H1 (cell line): Measurements from ENCODE around the gene PID1. TPM values are rescaled to one million over a fixed set of nuclear protein-coding genes. Genes with fewer than 3 reads are reported as not detected.

Experiments used
- CTCF ChIA-PET: fragments of 300-600 bp; sonication (Branson Sonifier 250); formaldehyde crosslinking; loops from one replicate; lab custom pipeline; 2021; ENCODE audit not compliant: partially characterized antibody; lab: Charles Lee
- POLR2A ChIA-PET: fragments of 300-600 bp; sonication (Branson Sonifier 250); formaldehyde crosslinking; loops from one replicate; lab custom pipeline; 2021; ENCODE audit warnings: inconsistent platforms; ENCODE audit not compliant: partially characterized antibody; lab: Charles Lee
- DNase-seq, 2 experiments: peaks; one replicate each; pipeline versions ENCODE4 v3.0.0 to v3.0.0-alpha.2; 2010 to 2022; ENCODE audit warnings: low spot score in 2 of 2, low read depth in 1 of 2, mixed read lengths in 1 of 2
- FAIRE-seq: peaks from 2 replicates; lab custom pipeline; 2011; peaks lifted over from hg19 to GRCh38; lab: Jason Lieb, UNC
- H2AFZ ChIP-seq: 2 replicates; pipeline ENCODE4 v1.8.1; 2012; ENCODE audit warnings: low read length, inconsistent platforms
- H2AK5ac ChIP-seq: 2 replicates; pipeline ENCODE4 v1.6.1; 2013; ENCODE audit warnings: low read depth, low read length
- H2BK120ac ChIP-seq: replicated peaks from 2 replicates; pipeline ENCODE3; 2013; ENCODE audit warnings: low read depth, low read length, inconsistent platforms
- H2BK12ac ChIP-seq: 2 replicates; pipeline ENCODE4 v1.6.1; 2013; ENCODE audit warnings: low read depth, low read length
- H2BK15ac ChIP-seq: 2 replicates; pipeline ENCODE4 v1.6.1; 2013; ENCODE audit warnings: low read length
- H2BK20ac ChIP-seq: 2 replicates; pipeline ENCODE4 v1.6.1; 2013; ENCODE audit warnings: low read length
- H2BK5ac ChIP-seq: 2 replicates; pipeline ENCODE4 v1.6.1; 2013; ENCODE audit warnings: low read depth, low read length
- H3K14ac ChIP-seq: 2 replicates; pipeline ENCODE4 v1.6.1; 2013; ENCODE audit warnings: inconsistent platforms; ENCODE audit not compliant: insufficient read length
- H3K18ac ChIP-seq: 2 replicates; pipeline ENCODE4 v1.6.1; 2013; ENCODE audit warnings: low read length; ENCODE audit errors: extremely low read depth
- H3K23ac ChIP-seq: 2 replicates; pipeline ENCODE4 v1.6.1; 2013; ENCODE audit warnings: inconsistent platforms; ENCODE audit not compliant: insufficient read length
- H3K23me2 ChIP-seq: 2 replicates; pipeline ENCODE4 v1.6.1; 2013; ENCODE audit warnings: low read depth, low read length
- H3K27ac ChIP-seq: 2 replicates; pipeline ENCODE4 v1.6.1; 2011; ENCODE audit warnings: low read depth, low read length, inconsistent platforms
- H3K27me3 ChIP-seq, 4 experiments: replicated peaks in 1 of 4; 1 replicate in 1 of 4; 2 replicates in 3 of 4; pipeline versions ENCODE4 v1.6.1 to v1.8.1; 2011 to 2013; ENCODE audit warnings: low read length in 3 of 4, mild to moderate bottlenecking in 3 of 4, inconsistent platforms in 2 of 4, mixed read lengths in 2 of 4, moderate library complexity in 1 of 4; ENCODE audit not compliant: control insufficient read depth in 3 of 4, insufficient read depth in 3 of 4; ENCODE audit errors: extremely low read depth in 1 of 4
- H3K36me3 ChIP-seq, 4 experiments: 2 replicates each; pipeline versions ENCODE4 v1.6.1 to v1.8.1; 2011 to 2013; ENCODE audit warnings: mild to moderate bottlenecking in 4 of 4, low read length in 3 of 4, moderate library complexity in 2 of 4, control low read depth in 1 of 4, inconsistent platforms in 1 of 4; ENCODE audit not compliant: insufficient read depth in 4 of 4, control insufficient read depth in 2 of 4
- H3K4ac ChIP-seq: replicated peaks from 2 replicates; pipeline ENCODE3; 2013; ENCODE audit warnings: low read length, low read depth, mixed read lengths, inconsistent platforms; ENCODE audit not compliant: insufficient read length
- H3K4me1 ChIP-seq, 4 experiments: replicated peaks in 1 of 4; 1 replicate in 1 of 4; 2 replicates in 3 of 4; pipeline versions ENCODE4 v1.6.1 to v1.8.1; 2011 to 2013; ENCODE audit warnings: low read length in 3 of 4, inconsistent platforms in 2 of 4, mixed read lengths in 1 of 4; ENCODE audit not compliant: insufficient read depth in 4 of 4, control insufficient read depth in 3 of 4
- H3K4me2 ChIP-seq, 2 experiments: 2 replicates each; pipeline versions ENCODE4 v1.6.1 to v1.8.1; 2011 to 2013; ENCODE audit warnings: low read depth in 2 of 2, low read length in 2 of 2, control low read depth in 1 of 2, inconsistent platforms in 1 of 2, mild to moderate bottlenecking in 1 of 2; ENCODE audit not compliant: insufficient read depth in 1 of 2
- H3K4me3 ChIP-seq, 4 experiments: fragments of 200-600, 300-600 bp in 1 of 4; sonication (generic), shearing (Covaris generic), sonication (Bioruptor Twin) in 1 of 4; 2 replicates each; pipeline versions ENCODE4 v1.5.1 to v1.8.1; 2011 to 2016; ENCODE audit warnings: low read length in 4 of 4, low read depth in 3 of 4, control low read depth in 2 of 4, inconsistent platforms in 2 of 4, mild to moderate bottlenecking in 2 of 4, mixed read lengths in 1 of 4, moderate library complexity in 1 of 4; ENCODE audit not compliant: insufficient read depth in 2 of 4; ENCODE audit errors: extremely low read depth in 1 of 4
- H3K56ac ChIP-seq: replicated peaks from 2 replicates; pipeline ENCODE3; 2013; ENCODE audit warnings: low read depth, mild to moderate bottlenecking, mixed read lengths, low read length, inconsistent platforms; ENCODE audit not compliant: insufficient read length
- H3K79me1 ChIP-seq: 2 replicates; pipeline ENCODE4 v1.6.1; 2013; ENCODE audit warnings: low read depth, low read length, control low read depth
- H3K79me2 ChIP-seq, 2 experiments: 2 replicates each; pipeline versions ENCODE4 v1.6.1 to v1.8.1; 2012 to 2013; ENCODE audit warnings: low read length in 2 of 2, mild to moderate bottlenecking in 2 of 2, inconsistent platforms in 1 of 2; ENCODE audit not compliant: insufficient read depth in 2 of 2, control insufficient read depth in 1 of 2
- H3K9ac ChIP-seq, 4 experiments: replicated peaks in 1 of 4; 1 replicate in 1 of 4; 2 replicates in 3 of 4; pipeline versions ENCODE4 v1.6.1 to v1.8.1; 2011 to 2013; ENCODE audit warnings: low read depth in 3 of 4, low read length in 3 of 4, control low read depth in 2 of 4, mild to moderate bottlenecking in 2 of 4, moderate library complexity in 2 of 4, inconsistent platforms in 1 of 4; ENCODE audit errors: extremely low read depth in 1 of 4
- H3K9me3 ChIP-seq, 2 experiments: 2 replicates each; pipeline versions ENCODE4 v1.6.1 to v1.8.1; 2012 to 2013; ENCODE audit warnings: mild to moderate bottlenecking in 2 of 2, moderate library complexity in 2 of 2, control low read depth in 1 of 2, inconsistent platforms in 1 of 2, low read depth in 1 of 2, low read length in 1 of 2, mixed read lengths in 1 of 2; ENCODE audit not compliant: insufficient read depth in 2 of 2
- H4K20me1 ChIP-seq, 2 experiments: replicated peaks in 1 of 2; 2 replicates each; pipeline versions ENCODE3 to v1.8.1; 2011 to 2013; ENCODE audit warnings: inconsistent platforms in 2 of 2, low read length in 2 of 2, mild to moderate bottlenecking in 1 of 2; ENCODE audit not compliant: insufficient read depth in 2 of 2, control insufficient read depth in 1 of 2
- H4K5ac ChIP-seq: 2 replicates; pipeline ENCODE4 v1.6.1; 2013; ENCODE audit warnings: low read length, low read depth, mixed read lengths, inconsistent platforms; ENCODE audit not compliant: insufficient read length
- H4K8ac ChIP-seq: 2 replicates; pipeline ENCODE4 v1.8.0; 2013; ENCODE audit warnings: mild to moderate bottlenecking, moderate library complexity, low read length, inconsistent platforms; ENCODE audit not compliant: insufficient read depth; ENCODE audit errors: extremely low read depth
- H4K91ac ChIP-seq: replicated peaks from 2 replicates; pipeline ENCODE3; 2013; ENCODE audit warnings: low read length, mixed read lengths, inconsistent platforms; ENCODE audit not compliant: insufficient read length
- BCL11A ChIP-seq, 2 experiments: IDR thresholded peaks; one replicate each; pipeline ENCODE4 v1.6.1; 2011; ENCODE audit warnings: low read depth in 2 of 2, low read length in 2 of 2, mild to moderate bottlenecking in 2 of 2
- CBX5 ChIP-seq: fragments of 300-800, 300-1000 bp; sonication (generic); IDR thresholded peaks from 2 replicates; pipeline ENCODE4 v1.7.1; 2016; ENCODE audit warnings: antibody characterized with exemption, low read length, low read depth
- CHD2 ChIP-seq: IDR thresholded peaks from 2 replicates; pipeline ENCODE4 v1.6.1; 2012; ENCODE audit warnings: low read length, improper control_type of control experiment
- GTF2F1 ChIP-seq: IDR thresholded peaks from 2 replicates; pipeline ENCODE4 v1.6.1; 2012; ENCODE audit warnings: low read depth, low read length, improper control_type of control experiment, borderline replicate concordance
- KDM4A ChIP-seq: IDR thresholded peaks from one replicate; pipeline ENCODE4 v1.7.1; 2012; ENCODE audit warnings: low read depth, mild to moderate bottlenecking, moderate library complexity, low read length, inconsistent platforms; ENCODE audit not compliant: severe bottlenecking
- KDM5A ChIP-seq: fragments of 200-600 bp; IDR thresholded peaks from 2 replicates; pipeline ENCODE4 v1.7.1; 2012; ENCODE audit warnings: mild to moderate bottlenecking, low read length, inconsistent platforms, mixed read lengths
- NANOG ChIP-seq: IDR thresholded peaks from 2 replicates; pipeline ENCODE4 v1.6.1; 2011; ENCODE audit warnings: low read length, low read depth, mild to moderate bottlenecking, inconsistent platforms; ENCODE audit not compliant: insufficient read depth, poor library complexity, severe bottlenecking
- RXRA ChIP-seq: IDR thresholded peaks from 2 replicates; pipeline ENCODE4 v1.6.1; 2011; ENCODE audit warnings: low read depth, mild to moderate bottlenecking, low read length, moderate library complexity; ENCODE audit not compliant: insufficient read depth
- SIN3A ChIP-seq, 2 experiments: IDR thresholded peaks in 1 of 2; conservative IDR thresholded peaks in 1 of 2; 2 replicates each; pipeline ENCODE4 v1.6.1; 2011 to 2012; ENCODE audit warnings: low read length in 2 of 2, improper control_type of control experiment in 1 of 2, low read depth in 1 of 2, mild to moderate bottlenecking in 1 of 2
- SIX5 ChIP-seq: IDR thresholded peaks from 2 replicates; pipeline ENCODE4 v1.6.1; 2011; ENCODE audit warnings: mild to moderate bottlenecking, low read depth, low read length
- TAF1 ChIP-seq: IDR thresholded peaks from 2 replicates; pipeline ENCODE4 v1.6.1; 2011; ENCODE audit warnings: mild to moderate bottlenecking, low read depth, low read length
- TAF7 ChIP-seq: optimal IDR thresholded peaks from 2 replicates; pipeline ENCODE3; 2011; ENCODE audit warnings: low read depth, mild to moderate bottlenecking, inconsistent platforms, low read length, moderate library complexity, borderline replicate concordance
- WGBS, 2 experiments: shearing (Covaris generic) in 1 of 2; methylation state at CpG; one replicate each; pipeline versions ENCODE4 v1.1.6 to v1.1.7; 2013 to 2015; ENCODE audit warnings: low lambda C conversion rate in 2 of 2, mixed read lengths in 2 of 2, inconsistent platforms in 1 of 2, low coverage in 1 of 2, missing lambda C conversion rate in 1 of 2; ENCODE audit not compliant: insufficient replicate concordance in 2 of 2, insufficient coverage in 1 of 2, insufficient read length in 1 of 2; ENCODE audit errors: extremely low coverage in 1 of 2, missing lambda C conversion rate in 1 of 2; 5-methylcytosine and 5-hydroxymethylcytosine counted together
- polyA plus RNA-seq, 7 experiments: library from polyadenylated mRNA; depleted of rRNA in 3 of 7; stranded (reverse) in 5 of 7; unstranded in 2 of 7; fragments of >200 nt in 5 of 7; fragments of 200-250 nt in 2 of 7; gene quantifications; 1 replicate in 5 of 7; 2 replicates in 1 of 7; 4 replicates in 1 of 7; pipeline versions ENCODE4 v1.2.1 to v1.2.3, GENCODE V29; 2011 to 2013; ENCODE audit warnings: missing spikeins in 2 of 7, mixed read lengths in 2 of 7
- total RNA-seq: library from RNA; stranded (reverse); fragmentation: NEBNext Ultra II Directional; extraction: Animal tissue kit (Norgen Biotek cat#: 25700); gene quantifications from 2 replicates; pipeline ENCODE4 v1.2.1, GENCODE V29; 2021
- TF ChIP-seq, protein P1 (sequence below): IDR thresholded peaks from 2 replicates; pipeline ENCODE4 v1.6.1; 2012; ENCODE audit warnings: inconsistent platforms

Gene PID1
- total and polyA plus RNA-seq, 2 of the 8 experiments (the other 6 are each of a cell fraction or from before 2014, with no cell fraction given): 1.5 to 3.3 TPM

DNA sequence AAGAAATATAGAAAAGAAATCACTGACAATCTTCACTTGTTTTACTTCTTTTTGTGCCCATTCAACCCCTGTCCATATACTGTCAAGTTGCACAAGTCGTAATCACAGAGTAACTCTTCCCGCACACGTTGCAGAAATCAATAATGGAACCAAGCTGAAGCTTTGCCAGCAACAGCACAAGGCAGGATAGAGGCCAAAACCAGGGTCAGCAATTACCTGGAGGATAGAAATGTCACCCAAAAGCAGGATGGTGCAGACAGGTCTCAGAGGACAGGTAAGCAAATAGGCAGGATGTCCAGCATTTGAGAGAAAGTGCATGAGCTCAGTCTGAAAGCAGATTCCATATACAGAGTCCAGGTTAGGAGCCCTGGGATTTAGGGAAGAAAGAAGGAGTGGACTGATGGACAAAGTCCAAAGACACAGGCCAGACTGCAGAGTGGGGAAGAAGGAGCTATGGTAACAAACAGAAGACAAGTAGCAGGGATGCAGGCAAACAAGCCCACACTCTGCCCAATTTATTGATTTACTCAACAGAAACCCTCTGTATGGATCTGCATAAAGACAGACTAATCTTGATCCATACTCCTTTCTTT lies 52.7 kb downstream of the PID1 start:
- H3K27me3 ChIP-seq: no peaks in the 10 kb centered on the region
- TF ChIP-seq KDM5A (no peak), RXRA (no peak), SIN3A (conservative IDR thresholded peaks at IDR 0.05 in 1 of 2, IDR thresholded peaks at IDR 0.05 in 1 of 2; ENCODE audit: low read depth in 1 of 2, low read length in 2 of 2) (no peak), TAF1 (no peak), CHD2 (no peak), NANOG (no peak), SIX5 (no peak), CBX5 (no peak), BCL11A (IDR thresholded peaks at IDR 0.05; ENCODE audit: low read depth in 2 of 2, low read length in 2 of 2) (no peak), GTF2F1 (no peak), TAF7 (no peak), KDM4A (no peak)
- TF ChIP-seq, protein P1, sequence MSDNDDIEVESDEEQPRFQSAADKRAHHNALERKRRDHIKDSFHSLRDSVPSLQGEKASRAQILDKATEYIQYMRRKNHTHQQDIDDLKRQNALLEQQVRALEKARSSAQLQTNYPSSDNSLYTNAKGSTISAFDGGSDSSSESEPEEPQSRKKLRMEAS: no peak
- DNase-seq (no peak), FAIRE-seq (no peak)
- no peak overlapping the region for H2AFZ ChIP-seq
- no peaks in the 10 kb centered on the region for H3K4me1 ChIP-seq
- H3K9me3 ChIP-seq: peaks cover 0 to 2% of the 10 kb centered on the region in 2 experiments; a peak in 1 of 4 replicates
- H2BK15ac ChIP-seq: no peak overlapping the region
- H3K4ac ChIP-seq: no peak overlapping the region
- POLR2A ChIA-PET: no interaction called here
- H2AK5ac ChIP-seq: no peak overlapping the region
- no peak overlapping the region for H2BK20ac ChIP-seq
- no peak overlapping the region for H3K18ac ChIP-seq
- no peak overlapping the region for H3K4me2 ChIP-seq
- no peak overlapping the region for H3K27ac ChIP-seq
- no peak overlapping the region for H2BK5ac ChIP-seq
- H3K23ac ChIP-seq: no peak overlapping the region
- H4K5ac ChIP-seq: no peak overlapping the region
- CTCF ChIA-PET: interaction anchor here (0.5 to 1.0 kb wide), 3 partner anchors 24 to 263 kb away, joined by 3 read pairs; no protein-coding TSS in a partner anchor
- no peaks in the 10 kb centered on the region for H3K79me1 ChIP-seq
- no peak overlapping the region for H4K8ac ChIP-seq
- H3K56ac ChIP-seq: no peak overlapping the region
- H3K4me3 ChIP-seq: no peak overlapping the region
- H4K91ac ChIP-seq: no peak overlapping the region
- H3K23me2 ChIP-seq: no peaks in the 10 kb centered on the region; the same call in 1 of the 2 replicates
- WGBS, 2 experiments: 98% methylated on average over 3 of the region's 3 CpGs; no CpG with 5 or more reads in 1 of the 2 experiments
- H3K14ac ChIP-seq: no peak overlapping the region
- H2BK120ac ChIP-seq: no peak overlapping the region
- H3K36me3 ChIP-seq: no peaks in the 10 kb centered on the region
- no peaks in the 10 kb centered on the region for H4K20me1 ChIP-seq
- no peak overlapping the region for H2BK12ac ChIP-seq
- no peaks in the 10 kb centered on the region for H3K79me2 ChIP-seq
- H3K9ac ChIP-seq: no peak overlapping the region
